Frontal cortex (tissue), 4 donors: ENCODE data around the gene CNN2. TPM values are rescaled to one million over a fixed set of nuclear protein-coding genes. Genes with fewer than 3 reads are reported as not detected.

Source experiments
- DNase-seq, 2 donors: peaks; one replicate each; pipeline ENCODE4 v3.0.0; 2012; ENCODE audit warnings: low spot score in 2 of 2
- FAIRE-seq: peaks from 2 replicates; lab custom pipeline; 2012; peaks lifted over from hg19 to GRCh38; lab: Jason Lieb, UNC
- total RNA-seq: library from RNA; depleted of rRNA; stranded (reverse); fragments of >200 nt; gene quantifications from one replicate; pipeline ENCODE4 v1.2.3, GENCODE V29; 2014
- donor health status: control.
- donor health status: control.
- donor health status: control.

CNN2 gene
- total RNA-seq, 1 donor from 2014 or later = 8.2 TPM

DNA sequence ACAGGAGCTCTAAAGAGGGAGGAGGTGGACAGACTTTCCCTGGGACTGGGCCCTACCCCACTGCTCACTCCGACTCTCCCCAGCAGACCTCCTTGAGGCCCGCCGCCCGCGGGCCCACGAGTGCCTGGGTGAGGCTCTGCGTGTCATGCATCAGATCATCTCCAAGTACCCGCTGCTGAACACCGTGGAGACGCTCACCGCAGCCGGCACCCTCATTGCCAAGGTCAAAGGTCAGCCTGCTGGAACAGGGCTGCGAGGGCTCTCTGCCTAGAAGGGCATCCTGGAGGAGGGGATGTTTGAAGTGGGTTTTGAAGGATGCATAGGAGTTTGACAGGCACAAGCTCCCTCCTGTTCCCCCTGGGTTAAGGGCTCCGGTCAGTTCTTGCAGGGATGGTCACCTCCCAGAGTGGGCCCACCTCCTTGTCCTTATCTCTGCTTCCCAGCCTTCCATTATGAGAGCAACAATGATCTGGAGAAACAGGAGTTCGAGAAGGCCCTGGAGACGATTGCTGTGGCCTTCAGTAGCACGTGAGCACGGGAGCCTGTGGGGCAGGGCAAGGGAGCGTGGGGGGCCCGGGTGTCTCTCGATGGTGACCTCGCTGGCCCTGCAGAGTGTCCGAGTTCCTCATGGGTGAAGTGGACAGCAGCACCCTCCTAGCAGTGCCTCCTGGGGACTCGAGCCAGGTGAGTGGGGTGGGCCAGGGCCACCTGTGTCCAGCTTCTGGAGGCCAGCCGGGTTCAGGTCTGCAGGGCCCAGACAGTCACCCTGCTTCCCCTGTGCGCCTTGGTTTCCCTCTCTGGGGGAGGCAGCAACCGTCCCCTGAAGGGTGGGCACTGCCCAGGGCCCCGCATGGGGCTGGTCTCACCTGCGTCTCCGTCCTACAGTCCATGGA, 46.9 kb downstream of the CNN2 start:
- no peak for DNase-seq
- FAIRE-seq = no peak

DNA sequence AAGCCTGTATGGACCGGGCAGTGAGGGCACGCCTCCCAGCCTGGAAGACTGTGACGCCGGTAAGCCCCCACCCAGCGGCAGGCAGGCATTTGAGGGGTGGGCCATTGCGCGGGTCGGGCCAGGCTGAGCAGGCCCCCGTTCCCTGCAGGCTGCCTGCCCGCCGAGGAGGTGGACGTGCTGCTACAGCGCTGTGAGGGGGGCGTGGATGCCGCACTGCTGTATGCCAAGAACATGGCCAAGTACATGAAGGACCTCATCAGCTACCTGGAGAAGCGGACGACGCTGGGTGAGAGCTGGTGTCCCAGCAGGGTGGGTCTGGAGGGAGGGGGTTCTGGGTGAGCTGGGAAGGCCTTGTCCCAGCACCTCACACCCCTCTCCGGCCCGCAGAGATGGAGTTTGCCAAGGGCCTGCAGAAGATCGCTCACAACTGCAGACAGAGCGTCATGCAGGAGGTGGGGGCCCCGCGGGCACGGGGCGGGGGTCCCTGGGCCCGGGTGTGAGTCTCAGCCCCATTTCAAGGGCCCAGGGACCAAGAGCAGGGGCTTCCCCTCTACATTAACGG, 47.6 kb downstream of the CNN2 start:
- FAIRE-seq (no peak), DNase-seq (no peak)

DNA sequence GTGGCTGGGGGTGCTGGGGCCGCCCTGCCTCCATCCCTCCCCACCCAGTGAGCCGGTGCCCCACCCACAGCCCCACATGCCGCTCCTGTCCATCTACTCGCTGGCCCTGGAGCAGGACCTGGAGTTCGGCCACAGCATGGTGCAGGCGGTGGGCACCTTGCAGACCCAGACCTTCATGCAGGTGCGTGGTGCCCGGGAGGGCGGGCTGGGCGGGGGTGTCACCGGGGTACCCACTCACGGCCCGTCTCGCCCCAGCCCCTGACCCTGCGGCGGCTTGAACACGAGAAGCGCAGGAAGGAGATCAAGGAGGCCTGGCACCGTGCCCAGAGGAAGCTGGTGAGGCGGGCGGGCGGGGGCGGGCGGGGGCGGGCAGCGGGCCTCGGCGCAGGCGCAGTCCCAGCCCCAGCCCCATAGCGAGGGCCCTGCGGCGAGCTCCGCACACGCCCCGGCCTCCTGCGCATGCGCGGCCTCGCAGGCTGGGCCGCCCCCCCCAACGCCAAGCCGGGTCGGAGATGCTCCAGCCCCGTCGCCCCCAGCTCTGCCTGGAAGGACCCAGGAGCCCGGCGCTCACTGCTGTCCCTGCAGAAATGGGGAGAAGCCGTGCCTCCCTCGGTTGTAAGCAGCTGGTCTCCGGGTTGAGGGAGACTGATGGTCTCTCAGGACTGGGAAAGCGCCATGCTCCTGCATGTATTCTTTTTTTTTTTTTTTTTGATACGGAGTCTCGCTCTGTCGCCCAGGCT, 48.3 kb downstream of the CNN2 start:
- DNase-seq (peak; percentile 87 to 91), FAIRE-seq (no peak)

DNA sequence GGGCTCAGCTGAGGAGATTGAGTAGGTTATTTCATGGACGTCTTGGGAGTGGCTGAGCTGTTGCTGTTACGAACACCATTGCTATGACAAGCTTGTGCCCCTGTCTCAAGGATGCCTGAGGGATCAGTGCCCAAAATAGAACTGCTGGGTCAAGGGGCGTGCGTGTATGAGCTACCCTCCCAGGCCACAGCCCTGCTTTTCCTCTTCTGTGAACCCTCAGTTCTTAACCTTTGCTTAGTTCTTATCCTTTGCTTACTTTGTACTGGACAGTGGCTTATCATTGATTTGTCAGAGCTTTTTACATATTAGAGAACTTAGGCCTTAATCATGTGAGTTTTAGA, 49.6 kb downstream of the CNN2 start:
- DNase-seq = no peak
- FAIRE-seq = no peak

DNA sequence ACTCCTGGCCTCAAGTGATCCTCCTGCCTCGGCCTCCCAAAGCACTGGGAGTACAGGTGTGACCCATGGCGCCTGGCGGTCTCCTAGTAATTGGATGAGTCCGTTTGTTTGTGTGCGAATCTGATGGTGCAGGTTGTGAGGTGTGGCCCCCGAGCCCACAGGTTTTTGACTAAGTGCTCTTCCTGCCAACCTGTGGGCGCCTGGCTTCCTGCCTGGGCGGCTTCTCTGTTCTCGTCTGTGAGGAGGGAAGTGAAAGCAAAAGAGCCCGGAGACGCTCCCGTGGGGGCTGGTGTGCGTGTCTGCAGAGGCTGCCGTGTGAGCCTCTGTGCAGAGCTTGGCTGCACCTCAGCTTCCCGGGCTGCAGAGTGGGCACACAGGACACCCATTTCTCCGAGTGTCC, 50.5 kb downstream of the CNN2 start:
- FAIRE-seq (no peak), DNase-seq (no peak)

DNA sequence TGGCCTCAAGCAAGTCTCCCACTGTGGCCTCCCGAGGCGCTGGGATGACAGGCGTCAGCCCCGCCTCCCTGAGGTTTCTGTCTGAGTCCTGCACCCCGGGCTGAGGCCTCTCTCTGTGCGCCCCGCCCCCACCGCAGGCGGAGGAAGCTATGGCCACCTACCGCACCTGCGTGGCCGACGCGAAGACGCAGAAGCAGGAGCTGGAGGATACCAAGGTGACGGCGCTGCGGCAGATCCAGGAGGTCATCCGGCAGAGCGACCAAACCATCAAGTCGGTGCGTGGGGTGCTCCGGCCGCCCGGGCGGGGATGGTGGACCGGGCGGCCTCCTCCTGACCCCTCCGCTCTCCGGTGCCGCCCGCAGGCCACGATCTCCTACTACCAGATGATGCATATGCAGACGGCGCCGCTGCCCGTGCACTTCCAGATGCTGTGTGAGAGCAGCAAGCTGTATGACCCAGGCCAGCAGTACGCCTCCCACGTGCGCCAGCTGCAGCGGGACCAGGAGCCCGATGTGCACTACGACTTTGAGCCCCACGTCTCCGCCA, 53.2 kb downstream of the CNN2 start:
- DNase-seq = no peak
- FAIRE-seq = no peak

DNA sequence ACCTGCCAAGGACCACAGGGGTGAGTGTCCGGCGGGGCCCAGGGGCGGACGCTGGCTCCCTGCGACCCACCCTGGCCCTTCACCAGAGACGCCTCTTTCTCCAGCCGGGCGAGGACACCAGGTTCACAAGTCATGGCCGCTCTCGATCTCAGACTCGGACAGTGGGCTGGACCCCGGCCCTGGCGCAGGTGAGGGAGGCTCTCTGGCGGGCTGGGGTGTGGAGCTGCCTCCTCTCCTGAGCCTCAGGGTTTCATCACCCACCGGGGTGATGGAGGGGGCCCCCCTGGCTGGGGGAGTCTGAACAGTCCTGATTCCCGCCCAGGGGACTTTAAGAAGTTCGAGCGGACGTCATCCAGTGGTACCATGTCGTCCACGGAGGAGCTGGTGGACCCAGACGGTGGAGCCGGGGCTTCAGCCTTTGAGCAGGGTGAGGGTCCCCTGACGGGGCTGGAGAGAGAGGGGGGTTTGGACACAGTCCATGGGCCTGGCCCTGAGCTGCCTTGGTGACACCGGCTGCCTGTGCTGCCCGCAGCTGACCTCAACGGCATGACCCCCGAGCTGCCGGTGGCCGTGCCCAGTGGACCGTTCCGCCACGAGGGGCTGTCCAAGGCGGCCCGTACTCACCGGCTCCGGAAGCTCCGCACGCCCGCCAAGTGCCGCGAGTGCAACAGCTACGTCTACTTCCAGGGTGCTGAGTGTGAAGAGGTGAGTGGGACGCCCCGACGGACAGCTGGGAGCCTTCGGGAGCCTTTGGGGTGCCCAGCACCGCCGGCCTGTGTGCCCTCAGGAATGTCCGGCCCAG, 54.2 kb downstream of the CNN2 start:
- FAIRE-seq = no peak
- no peak for DNase-seq

DNA sequence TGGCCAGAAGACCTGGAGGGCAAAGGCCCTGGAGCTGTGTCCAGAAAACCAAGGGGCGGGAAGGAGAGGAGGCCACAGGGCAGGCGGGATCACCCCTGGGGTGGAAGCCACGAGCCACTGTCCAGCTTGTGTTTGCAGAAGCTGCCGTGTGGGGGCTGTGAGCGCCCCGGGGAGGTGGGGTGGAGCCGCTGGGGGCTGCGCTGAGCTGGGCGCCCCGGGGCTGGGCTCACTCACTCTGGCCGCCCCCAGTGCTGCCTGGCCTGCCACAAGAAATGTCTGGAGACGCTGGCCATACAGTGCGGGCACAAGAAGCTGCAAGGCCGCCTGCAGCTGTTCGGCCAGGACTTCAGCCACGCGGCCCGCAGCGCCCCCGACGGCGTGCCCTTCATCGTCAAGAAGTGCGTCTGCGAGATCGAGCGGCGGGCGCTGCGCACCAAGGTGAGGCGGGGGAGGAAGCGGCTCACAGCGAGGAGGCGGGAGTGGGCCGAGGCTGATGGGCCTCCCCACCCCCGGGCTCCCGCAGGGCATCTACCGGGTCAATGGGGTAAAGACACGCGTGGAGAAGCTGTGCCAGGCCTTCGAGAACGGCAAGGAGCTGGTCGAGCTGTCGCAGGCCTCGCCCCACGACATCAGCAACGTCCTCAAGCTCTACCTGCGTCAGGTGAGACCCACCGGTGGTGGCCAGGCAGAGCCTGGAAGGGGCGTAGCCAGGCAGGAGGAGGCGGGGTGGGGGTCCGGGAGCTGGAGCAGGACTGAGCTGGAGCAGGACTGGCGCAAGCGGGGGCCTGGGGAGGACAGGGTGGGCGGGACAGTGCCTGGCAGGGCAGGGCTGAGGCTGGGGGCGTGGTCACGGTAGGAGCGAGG, 55.1 kb downstream of the CNN2 start:
- no peak for FAIRE-seq
- no peak for DNase-seq

DNA sequence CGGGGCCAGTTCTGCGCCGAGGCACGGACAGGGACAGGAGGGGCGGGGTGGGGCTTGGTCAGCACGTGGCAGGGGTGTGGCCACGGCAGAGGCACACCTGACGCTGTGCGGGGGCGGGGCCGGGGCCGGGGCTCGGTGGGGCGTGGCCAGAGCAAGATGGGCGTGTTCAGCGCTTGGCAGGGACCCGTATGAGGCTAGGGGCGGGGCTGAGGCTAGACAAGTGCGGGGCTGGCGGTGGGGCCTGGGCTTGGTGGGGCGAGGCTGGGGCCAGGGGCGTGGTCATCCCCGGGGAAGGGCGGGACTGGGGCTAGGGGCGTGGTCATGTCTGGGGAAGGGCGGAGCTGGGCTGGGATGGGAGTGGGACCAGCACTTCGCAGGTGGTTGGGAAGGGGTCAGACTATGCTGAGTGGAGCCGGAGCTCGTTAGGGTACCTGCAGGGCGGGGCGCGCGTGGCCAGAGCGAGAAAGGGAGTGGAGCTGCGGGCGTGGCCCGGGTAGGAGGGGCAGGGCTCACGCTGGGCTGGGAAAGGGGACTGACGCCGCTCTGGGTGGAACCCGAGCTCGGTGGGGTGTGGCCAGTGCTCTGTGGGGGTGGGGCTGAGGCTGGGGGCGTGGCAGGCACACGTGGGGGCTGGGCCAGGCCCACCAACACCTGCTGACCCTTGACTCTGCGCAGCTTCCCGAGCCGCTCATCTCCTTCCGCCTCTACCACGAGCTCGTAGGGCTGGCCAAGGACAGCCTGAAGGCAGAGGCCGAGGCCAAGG, 55.9 kb downstream of the CNN2 start:
- DNase-seq = no peak
- FAIRE-seq = no peak

DNA sequence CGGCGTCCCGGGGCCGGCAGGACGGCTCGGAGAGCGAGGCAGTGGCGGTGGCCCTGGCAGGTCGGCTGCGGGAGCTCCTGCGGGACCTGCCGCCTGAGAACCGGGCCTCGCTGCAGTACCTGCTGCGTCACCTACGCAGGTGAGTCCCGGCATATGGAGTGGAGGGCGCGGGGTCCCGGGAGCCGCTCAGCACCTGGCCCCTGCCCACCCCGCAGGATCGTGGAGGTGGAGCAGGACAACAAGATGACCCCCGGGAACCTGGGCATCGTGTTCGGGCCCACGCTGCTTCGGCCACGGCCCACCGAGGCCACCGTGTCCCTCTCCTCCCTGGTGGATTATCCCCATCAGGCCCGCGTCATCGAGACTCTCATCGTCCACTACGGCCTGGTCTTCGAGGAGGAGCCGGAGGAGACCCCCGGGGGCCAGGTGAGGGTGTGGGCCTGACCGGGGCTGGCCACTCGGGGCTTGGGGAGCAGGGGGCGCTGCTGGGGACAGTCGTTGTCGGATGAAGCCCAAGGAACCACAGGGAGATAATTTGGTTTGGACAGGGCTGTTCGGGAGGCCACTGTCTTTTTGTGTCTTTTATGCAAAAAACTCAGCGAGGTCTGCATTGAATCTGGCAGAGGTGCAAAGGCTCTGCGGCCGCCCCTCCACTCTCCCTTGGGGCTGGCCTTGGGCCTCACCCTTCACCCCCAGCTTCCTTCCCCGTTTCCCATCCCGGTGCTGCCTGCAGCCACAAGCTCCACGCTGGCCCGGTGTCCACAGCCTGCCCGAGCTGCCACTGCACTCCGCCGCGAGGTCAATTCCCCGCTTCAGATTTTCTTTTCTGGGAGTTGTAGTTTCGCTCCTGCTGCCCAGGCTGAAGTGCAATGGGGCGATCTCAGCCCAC, 56.8 kb downstream of the CNN2 start:
- DNase-seq = no peak
- no peak for FAIRE-seq

DNA sequence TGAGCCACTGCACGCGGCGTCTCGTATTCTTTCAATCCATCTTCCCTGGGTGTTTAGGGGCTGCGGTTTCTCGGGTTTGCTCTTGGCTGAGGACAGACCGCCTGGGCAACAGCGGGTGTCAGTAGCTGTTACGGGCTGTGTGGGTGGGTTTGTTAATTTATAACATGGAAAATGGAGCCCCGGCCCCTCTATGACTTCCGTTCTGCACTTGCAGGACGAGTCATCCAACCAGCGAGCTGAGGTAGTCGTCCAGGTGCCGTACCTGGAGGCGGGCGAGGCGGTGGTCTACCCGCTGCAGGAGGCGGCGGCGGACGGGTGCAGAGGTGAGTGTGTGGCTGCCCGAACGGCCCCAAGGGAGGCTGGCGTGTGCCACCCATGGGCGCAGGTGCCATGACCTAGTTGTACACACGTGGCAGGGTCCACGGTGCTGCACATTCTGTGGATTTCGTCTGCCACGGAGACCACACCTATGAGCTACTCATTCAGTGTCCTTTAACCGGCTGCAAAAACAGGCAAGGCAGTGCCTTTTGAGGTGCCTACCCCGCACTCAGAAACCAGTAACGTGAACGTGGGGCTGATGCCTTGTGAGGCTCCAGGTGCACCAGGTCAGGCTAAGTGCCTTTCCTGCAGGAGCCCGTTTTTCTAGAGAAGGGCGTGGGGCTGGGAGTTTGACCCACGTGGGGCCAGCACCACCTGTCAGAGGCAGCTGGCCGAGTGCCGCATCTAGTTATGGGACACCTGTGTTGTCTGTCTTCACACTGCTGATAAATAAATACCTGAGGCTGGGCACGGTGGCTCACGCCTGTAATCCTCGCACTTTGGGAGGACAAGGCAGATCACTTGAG, 57.8 kb downstream of the CNN2 start:
- no peak for DNase-seq
- FAIRE-seq = no peak

DNA sequence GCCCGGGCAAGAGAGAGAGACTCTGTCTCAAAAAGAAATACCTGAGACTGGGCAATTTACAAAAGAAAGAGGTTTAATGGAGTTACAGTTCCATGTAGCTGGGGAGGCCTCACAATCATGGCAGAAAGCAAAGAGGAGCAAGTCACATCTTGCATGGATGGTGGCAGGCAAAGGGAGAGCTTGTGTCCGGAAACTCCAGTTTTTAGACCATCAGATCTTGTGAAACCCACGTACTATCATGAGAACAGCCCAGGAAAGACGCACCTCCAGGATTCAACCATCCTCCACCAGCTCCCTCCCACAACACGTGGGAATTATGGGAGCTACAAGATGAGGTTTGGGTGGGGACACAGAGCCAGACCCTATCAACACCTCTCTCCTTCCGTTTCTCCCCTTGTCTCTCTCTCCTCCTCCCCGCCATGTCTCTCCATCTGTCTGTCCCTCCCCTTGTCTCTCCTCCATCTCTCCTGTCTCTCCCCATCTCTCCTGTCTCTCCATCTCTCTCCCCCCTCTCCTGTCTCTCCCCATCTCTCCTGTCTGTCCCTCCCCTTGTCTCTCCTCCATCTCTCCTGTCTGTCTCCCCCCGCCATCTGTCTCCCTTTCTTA, 58.7 kb downstream of the CNN2 start:
- no peak for FAIRE-seq
- no peak for DNase-seq

DNA sequence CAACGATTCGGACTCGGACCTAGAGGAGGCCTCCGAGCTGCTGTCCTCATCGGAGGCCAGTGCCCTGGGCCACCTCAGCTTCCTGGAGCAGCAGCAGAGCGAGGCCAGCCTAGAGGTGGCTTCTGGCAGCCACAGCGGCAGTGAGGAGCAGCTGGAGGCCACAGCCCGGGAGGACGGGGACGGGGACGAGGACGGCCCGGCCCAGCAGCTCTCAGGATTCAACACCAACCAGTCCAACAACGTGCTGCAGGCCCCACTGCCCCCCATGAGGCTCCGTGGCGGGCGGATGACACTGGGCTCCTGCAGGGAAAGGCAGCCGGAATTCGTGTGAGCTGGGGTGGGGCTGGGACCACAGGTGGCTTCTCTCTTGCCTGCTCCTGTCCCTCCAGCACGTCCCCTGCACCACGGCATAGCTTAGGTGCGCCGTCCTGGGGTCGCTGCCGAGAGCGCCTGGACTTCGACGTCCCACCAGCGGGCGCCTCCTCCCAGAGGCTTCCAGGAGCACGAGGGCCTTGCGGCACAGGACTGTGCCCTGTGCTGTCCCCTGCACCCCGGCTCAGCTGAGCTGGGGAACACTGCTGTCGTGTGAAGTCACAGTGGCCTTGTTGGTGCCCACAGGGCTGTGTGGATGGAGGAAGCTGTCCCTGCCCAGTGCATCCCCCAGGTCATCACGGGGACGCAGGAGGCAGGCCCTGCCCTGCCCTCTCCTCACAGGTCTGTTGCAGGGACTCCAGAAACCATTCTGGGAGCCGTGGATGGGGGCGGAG, 59.5 kb downstream of the CNN2 start:
- no peak for DNase-seq
- no peak for FAIRE-seq

DNA sequence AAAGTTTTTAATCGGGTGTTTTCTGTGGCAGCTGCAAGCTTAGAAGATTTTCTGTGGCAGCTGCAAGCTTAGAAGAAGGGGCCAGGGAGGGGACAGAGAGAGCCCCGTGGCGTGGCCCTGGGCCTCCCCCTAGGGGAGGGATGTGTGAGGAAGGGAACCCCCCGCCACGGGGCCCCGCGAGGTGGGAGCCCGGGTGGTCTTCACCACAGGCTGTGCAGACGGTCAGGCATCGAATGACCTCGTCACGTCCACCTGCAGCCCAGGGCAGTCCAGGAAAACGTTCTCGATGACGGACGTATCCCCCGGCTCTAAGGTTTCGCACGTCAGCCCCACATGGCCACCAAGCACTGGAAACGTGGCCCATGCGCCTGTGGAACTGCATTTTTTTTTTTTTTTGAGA, 60.2 kb downstream of the CNN2 start:
- FAIRE-seq (no peak), DNase-seq (no peak)

DNA sequence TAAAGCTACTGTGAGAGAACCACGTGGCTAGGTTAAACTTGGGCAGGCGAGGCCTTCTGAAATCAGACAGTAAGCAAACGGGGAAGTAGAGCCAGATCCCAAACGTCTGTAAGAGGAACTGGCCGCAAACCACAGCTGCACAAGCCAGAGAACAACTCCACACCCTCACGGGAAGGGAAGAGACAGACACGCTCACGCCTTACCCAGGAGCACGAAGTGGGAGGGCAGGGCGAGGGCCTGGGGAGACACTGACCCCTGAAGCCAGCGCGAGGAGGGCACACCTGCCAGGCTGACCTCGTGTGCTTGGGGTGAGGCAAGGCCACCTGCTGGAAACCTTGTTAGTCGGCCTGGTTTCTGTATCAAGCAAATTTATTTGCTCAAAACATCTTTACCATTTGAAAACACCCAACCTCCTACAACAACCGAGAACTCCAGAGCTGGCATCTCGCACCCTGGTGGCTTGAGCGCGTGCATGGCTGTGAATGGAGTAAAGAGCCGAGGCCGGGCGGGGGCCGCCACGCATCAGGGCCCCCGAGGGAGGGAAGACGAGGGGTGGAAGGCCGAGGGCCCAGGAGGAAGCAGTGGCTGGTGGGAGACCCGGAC, 61.5 kb downstream of the CNN2 start:
- no peak for DNase-seq
- FAIRE-seq = no peak
